IgD-negative memory B cell (primary cell): ENCODE results near the gene HTR1D. TPM values are rescaled to one million over a fixed set of nuclear protein-coding genes. Genes with fewer than 3 reads are reported as not detected.
"Not testable (repeated sequence)": the region's sequence is repeated elsewhere in the genome, so short reads cannot be mapped to it uniquely, and the experiment has no call there.

Experiments used
- H3K27ac Mint-ChIP-seq, 3 donors: one replicate each; pipeline ENCODE4 v1.8.0; 2020 to 2022; ENCODE audit warnings: mild to moderate bottlenecking in 3 of 3, mixed read lengths in 3 of 3, moderate library complexity in 1 of 3
- H3K27me3 Mint-ChIP-seq: one replicate; pipeline ENCODE4 v1.8.0; 2021; ENCODE audit warnings: mixed read lengths
- H3K36me3 Mint-ChIP-seq: one replicate; pipeline ENCODE4 v1.8.0; 2020; ENCODE audit warnings: mild to moderate bottlenecking, mixed read lengths
- H3K4me1 Mint-ChIP-seq, 3 donors: one replicate each; pipeline ENCODE4 v1.8.0; 2020 to 2022; ENCODE audit warnings: mixed read lengths in 3 of 3, mild to moderate bottlenecking in 1 of 3
- H3K4me3 Mint-ChIP-seq, 4 donors: one replicate each; pipeline ENCODE4 v1.8.0; 2020 to 2022; ENCODE audit warnings: mild to moderate bottlenecking in 4 of 4, mixed read lengths in 4 of 4, moderate library complexity in 3 of 4
- H3K9me3 Mint-ChIP-seq, 3 donors: one replicate each; pipeline ENCODE4 v1.8.0; 2020 to 2021; ENCODE audit warnings: mixed read lengths in 3 of 3, mild to moderate bottlenecking in 1 of 3
- polyA plus RNA-seq: library from polyadenylated mRNA; unstranded; fragments of 300-500 nt; fragmentation: Illumina TruSeq; gene quantifications from one replicate; pipeline ENCODE4 v1.2.3, GENCODE V29; 2021

HTR1D gene
- polyA plus RNA-seq, 1 donor from 2014 or later = not detected

DNA sequence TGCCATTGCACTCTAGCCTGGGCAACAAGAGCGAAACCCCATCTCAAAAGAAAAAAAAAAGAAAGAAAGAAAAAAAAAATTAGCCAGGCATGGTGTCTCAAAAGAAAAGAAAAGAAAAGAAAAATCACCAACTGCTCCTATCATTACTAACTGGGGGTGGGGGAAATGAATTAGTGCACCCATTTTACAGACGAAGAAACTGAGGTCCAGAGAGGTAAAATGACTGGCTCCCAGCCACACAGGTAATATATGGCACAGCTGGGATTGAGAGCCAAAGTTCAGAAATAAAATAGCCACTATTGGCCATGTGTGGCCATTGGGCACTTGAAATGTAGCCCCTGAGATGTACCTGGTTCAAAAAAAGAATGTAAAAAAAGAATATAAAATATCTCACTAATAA, 8.8 kb downstream of the HTR1D start:
- peaks cover 33% of the 10 kb centered on the region for H3K27me3 Mint-ChIP-seq
- H3K4me1 Mint-ChIP-seq = no peaks in the 10 kb centered on the region
- H3K36me3 Mint-ChIP-seq = no peaks in the 10 kb centered on the region
- H3K4me3 Mint-ChIP-seq = no peak overlapping the region
- no peak overlapping the region for H3K27ac Mint-ChIP-seq
- H3K9me3 Mint-ChIP-seq = no peaks in the 10 kb centered on the region

DNA sequence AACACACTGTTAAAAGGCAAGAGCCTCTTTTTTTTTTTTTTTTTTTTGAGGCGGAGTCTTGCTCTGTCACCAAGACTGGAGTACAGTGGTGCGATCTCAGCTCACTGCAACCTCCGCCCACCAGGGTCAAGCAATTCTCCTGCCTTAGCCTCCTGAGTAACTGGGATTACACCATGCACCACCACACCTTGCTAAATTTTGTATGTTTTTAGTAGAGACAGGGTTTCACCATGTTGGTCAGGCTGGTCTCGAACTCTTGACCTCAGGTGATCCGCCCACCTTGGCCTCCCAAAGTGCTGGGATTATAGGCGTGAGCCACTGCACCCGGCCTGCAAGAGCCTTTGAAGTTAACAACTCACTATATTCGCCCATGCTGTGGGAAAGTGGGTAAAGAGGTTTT, 9.6 kb downstream of the HTR1D start:
- H3K27me3 Mint-ChIP-seq = peaks cover 27% of the 10 kb centered on the region
- H3K4me1 Mint-ChIP-seq, H3K27ac Mint-ChIP-seq, H3K9me3 Mint-ChIP-seq, H3K4me3 Mint-ChIP-seq, H3K36me3 Mint-ChIP-seq: not testable (repeated sequence)

- Mint-ChIP-seq H3K27ac (no peak overlapping the region), H3K4me3 (no peak overlapping the region), H3K36me3 (peaks cover 3% of the 10 kb centered on the region), H3K27me3 (peaks cover 12% of the 10 kb centered on the region), H3K4me1 (no peaks in the 10 kb centered on the region), H3K9me3 (no peaks in the 10 kb centered on the region)
Observed at GRCh38 chr1:23202263-23202749, 15.0 kb downstream of the HTR1D start.

DNA sequence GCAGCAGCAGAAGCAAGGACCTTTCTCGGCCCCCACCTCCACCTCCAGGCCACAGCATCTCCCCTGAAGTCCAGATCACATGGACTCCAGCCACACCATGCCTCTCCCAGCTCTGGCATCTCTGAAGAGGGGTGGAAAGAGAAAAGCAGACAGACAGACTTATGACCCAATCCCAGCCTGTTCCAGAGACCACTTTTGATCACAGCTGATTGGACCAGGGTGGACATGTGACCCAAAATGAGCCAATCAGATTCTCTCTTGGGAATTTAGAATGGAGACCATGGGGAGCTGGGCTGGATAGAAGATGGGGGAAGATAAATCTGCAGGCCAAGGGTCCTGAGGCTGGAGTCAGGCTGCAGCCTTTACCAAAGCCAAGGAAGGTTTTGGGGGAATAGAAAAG, 16.4 kb downstream of the HTR1D start:
- Mint-ChIP-seq H3K4me3 (no peak overlapping the region), H3K27ac (no peak overlapping the region), H3K9me3 (no peaks in the 10 kb centered on the region), H3K4me1 (no peaks in the 10 kb centered on the region), H3K27me3 (peaks cover 2% of the 10 kb centered on the region), H3K36me3 (peaks cover 3% of the 10 kb centered on the region)

DNA sequence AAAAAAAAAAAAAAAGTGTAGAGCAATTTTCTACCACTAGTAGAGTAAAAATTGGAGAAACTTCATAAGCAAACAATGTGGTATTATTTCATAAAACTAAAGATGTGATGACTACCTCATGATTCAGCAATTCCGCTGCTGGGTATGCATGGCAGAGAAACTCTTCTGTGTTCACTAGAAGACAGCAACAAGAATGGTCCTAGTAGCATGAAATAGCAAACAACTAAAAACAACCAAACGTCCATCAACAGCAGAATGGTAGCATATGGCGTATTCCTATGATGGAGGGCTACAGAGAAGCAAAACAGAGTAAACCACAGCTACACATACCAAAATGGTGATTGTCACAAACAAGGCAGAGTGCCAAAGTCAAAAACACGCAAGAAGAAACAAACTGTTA, 18.9 kb downstream of the HTR1D start:
- Mint-ChIP-seq H3K4me1 (no peaks in the 10 kb centered on the region), H3K4me3 (no peak overlapping the region), H3K36me3 (peaks cover 3% of the 10 kb centered on the region), H3K27me3 (no peaks in the 10 kb centered on the region), H3K9me3 (no peaks in the 10 kb centered on the region), H3K27ac (no peak overlapping the region)

GRCh38 chr1:23196627-23197328, 20.5 kb downstream of the HTR1D start:
- Mint-ChIP-seq H3K27ac (no peak overlapping the region), H3K27me3 (peaks cover 6% of the 10 kb centered on the region), H3K4me1 (peaks cover 0 to 1% (median 0%) of the 10 kb centered on the region in 3 donors), H3K9me3 (no peaks in the 10 kb centered on the region), H3K4me3 (no peak overlapping the region), H3K36me3 (peaks cover 4% of the 10 kb centered on the region)

DNA sequence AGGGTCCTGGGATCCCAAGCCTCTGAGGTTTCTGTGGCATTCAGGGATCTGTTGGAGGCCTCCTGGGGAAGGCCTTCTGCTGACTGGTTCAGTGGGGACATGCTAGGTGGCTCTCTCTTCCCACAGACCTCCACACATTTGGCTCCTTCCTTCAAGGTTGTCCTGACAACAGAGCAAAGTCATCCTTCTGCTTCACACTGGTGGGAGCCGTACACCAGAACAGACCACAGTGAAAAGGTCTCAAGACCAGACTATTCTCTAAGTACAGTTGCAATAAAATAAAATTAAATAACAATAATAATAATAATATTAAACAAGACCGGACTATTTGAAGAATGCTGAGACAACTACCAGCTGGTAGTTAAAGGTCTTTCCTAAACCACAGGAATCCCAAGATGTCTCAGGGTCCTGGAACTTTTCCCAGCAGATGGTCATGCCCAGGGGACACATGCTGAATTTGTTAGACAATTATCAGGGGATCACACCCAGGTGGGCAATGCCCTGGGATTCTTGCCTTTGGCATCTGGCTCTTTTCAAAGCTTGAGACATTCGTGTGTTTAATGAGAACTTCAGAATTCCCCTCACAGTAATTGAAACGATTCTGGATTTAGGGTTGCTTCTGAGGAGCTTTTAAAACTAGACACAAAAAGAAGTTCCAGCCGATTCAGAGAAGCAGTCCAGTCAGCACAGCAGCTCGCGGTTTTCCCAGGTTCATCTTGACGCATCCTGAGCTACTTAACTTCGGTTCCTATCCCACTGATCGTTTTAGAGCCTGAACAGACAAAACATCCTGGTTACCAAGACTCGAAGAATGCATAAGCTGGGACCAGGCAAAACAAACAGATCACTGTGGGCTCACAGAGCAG, 22.9 kb downstream of the HTR1D start:
- Mint-ChIP-seq H3K4me1 (peaks cover 0 to 1% (median 0%) of the 10 kb centered on the region in 3 donors), H3K27me3 (peaks cover 9% of the 10 kb centered on the region), H3K4me3 (no peak overlapping the region), H3K9me3 (no peaks in the 10 kb centered on the region), H3K36me3 (peaks cover 3% of the 10 kb centered on the region), H3K27ac (peak overlapping the region in 1 of 3 donors; percentile 19)

DNA sequence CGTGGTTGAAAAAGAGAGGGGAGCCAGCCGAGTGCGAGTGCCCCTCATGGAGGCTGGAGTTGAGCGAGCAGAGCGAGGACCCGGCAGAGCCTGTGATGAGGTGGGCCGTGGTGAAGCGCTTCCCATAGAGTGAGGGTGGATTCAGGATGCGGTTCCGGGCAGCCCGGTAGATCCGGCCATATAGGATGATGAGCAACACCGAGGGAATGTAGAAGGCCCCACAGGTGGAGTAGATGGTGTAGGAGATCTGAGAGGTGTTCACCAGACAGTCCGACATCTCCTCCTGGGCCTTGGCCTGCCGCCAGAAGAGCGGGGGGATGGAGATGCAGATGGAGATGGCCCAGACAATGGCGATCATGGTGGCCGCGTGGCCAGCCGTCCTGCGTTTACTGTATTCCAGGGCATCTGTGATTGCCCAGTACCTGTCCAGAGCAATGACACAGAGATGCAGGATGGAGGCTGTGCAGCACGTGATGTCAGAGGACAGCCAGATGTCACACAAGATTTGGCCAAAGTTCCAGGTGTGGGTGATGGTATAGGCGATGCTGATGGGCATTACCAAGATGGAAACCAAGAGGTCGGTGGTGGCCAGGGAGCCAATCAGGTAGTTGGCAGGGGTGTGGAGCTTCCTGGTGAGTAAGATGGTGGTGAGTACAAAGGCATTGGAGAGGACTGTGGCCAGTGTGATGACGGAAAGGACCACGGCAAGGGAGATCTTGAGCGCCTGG, 23.7 kb downstream of the HTR1D start:
- H3K27ac Mint-ChIP-seq = no peak overlapping the region
- H3K36me3 Mint-ChIP-seq = peaks cover 3% of the 10 kb centered on the region
- H3K4me3 Mint-ChIP-seq = no peak overlapping the region
- H3K9me3 Mint-ChIP-seq = no peaks in the 10 kb centered on the region
- peaks cover 9% of the 10 kb centered on the region for H3K27me3 Mint-ChIP-seq
- peaks cover 0 to 1% (median 0%) of the 10 kb centered on the region in 3 donors for H3K4me1 Mint-ChIP-seq

- no peak overlapping the region for H3K4me3 Mint-ChIP-seq
Observed at GRCh38 chr1:23191199-23191598, 26.1 kb downstream of the HTR1D start.

GRCh38 chr1:23188936-23189452, 28.3 kb downstream of the HTR1D start:
- H3K9me3 Mint-ChIP-seq, H3K27me3 Mint-ChIP-seq, H3K4me3 Mint-ChIP-seq, H3K36me3 Mint-ChIP-seq, H3K4me1 Mint-ChIP-seq: not testable (repeated sequence)
- H3K27ac Mint-ChIP-seq = peak overlapping the region in 1 of 3 donors; percentile 50

More at GRCh38 chr1:23191199-23191598, 26.1 kb downstream of the HTR1D start:
- H3K27ac Mint-ChIP-seq = peak overlapping the region in 1 of 3 donors; percentile 69
- H3K9me3 Mint-ChIP-seq = no peaks in the 10 kb centered on the region
- peaks cover 9% of the 10 kb centered on the region for H3K27me3 Mint-ChIP-seq
- peaks cover 0 to 1% (median 0%) of the 10 kb centered on the region in 3 donors for H3K4me1 Mint-ChIP-seq
- H3K36me3 Mint-ChIP-seq = peaks cover 3% of the 10 kb centered on the region

GRCh38 chr1:23188434-23188884, 28.8 kb downstream of the HTR1D start:
- H3K27ac Mint-ChIP-seq = no peak overlapping the region
- H3K9me3 Mint-ChIP-seq = no peaks in the 10 kb centered on the region
- H3K4me1 Mint-ChIP-seq = peaks cover 3 to 9% (median 5%) of the 10 kb centered on the region in 3 donors
- no peak overlapping the region for H3K4me3 Mint-ChIP-seq
- peaks cover 3% of the 10 kb centered on the region for H3K36me3 Mint-ChIP-seq
- peaks cover 9% of the 10 kb centered on the region for H3K27me3 Mint-ChIP-seq

- Mint-ChIP-seq H3K4me1 (peaks cover 1 to 9% (median 5%) of the 10 kb centered on the region in 3 donors), H3K27ac (no peak overlapping the region), H3K36me3 (peaks cover 3% of the 10 kb centered on the region), H3K4me3 (no peak overlapping the region), H3K9me3 (no peaks in the 10 kb centered on the region), H3K27me3 (peaks cover 14% of the 10 kb centered on the region)
Observed at GRCh38 chr1:23187637-23188036, 29.7 kb downstream of the HTR1D start.

DNA sequence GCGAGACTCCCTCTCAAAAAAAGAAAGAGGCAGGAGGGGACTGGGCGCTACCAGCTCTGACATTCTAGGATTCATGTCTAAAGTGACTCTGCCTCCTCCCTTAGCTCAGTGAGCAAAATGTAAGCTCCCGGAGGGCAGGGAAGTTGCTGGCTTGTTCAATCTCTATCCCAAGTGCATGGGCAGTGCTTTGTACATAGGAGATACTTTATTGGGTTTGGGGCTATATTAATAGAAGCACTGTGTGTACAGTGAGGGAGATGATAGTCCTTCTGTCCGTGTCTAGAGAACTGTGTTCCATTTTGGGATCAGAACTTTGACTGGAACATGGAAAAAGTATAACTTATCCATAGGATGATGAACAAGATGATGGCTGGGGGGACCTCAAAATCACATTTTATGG, 31.9 kb downstream of the HTR1D start:
- H3K4me1 Mint-ChIP-seq = peaks cover 1 to 9% (median 5%) of the 10 kb centered on the region in 3 donors
- no peak overlapping the region for H3K27ac Mint-ChIP-seq

GRCh38 chr1:23184212-23184934, 32.9 kb downstream of the HTR1D start:
- Mint-ChIP-seq H3K4me3 (peak overlapping the region; percentile 18 to 89 (median 53)), H3K27ac (no peak overlapping the region), H3K4me1 (peaks cover 1 to 9% (median 6%) of the 10 kb centered on the region in 3 donors), H3K36me3 (no peaks in the 10 kb centered on the region), H3K27me3 (peaks cover 6% of the 10 kb centered on the region), H3K9me3 (no peaks in the 10 kb centered on the region)

More for the DNA sequence above, 31.9 kb downstream of the HTR1D start:
- Mint-ChIP-seq H3K27me3 (peaks cover 8% of the 10 kb centered on the region), H3K36me3 (peaks cover 1% of the 10 kb centered on the region), H3K4me3 (no peak overlapping the region), H3K9me3 (no peaks in the 10 kb centered on the region)
